HG02938 (cell line): ENCODE data around the gene KCNH8.
A peak's percentile ranks its signal among the peaks of the same experiment; 100 is the strongest.
"Not testable (repeated sequence)": the region's sequence is repeated elsewhere in the genome, so short reads cannot be mapped to it uniquely, and the experiment has no call there.

ENCODE experiments used
- ATAC-seq: cut with Tn5 transposase; IDR thresholded peaks from one replicate; pipeline ENCODE4 v1.9.1; 2021; ENCODE audit warnings: mild to moderate bottlenecking, moderate library complexity; ENCODE audit not compliant: unreplicated experiment

The KCNH8 gene

GRCh38 chr3:19147905-19148767 is at the start of gene KCNH8:
TSS of gene KCNH8 (plus strand) at chr3:19148510. CDS start at chr3:19148720, 210 bp downstream.
- ATAC-seq: no peak

DNA sequence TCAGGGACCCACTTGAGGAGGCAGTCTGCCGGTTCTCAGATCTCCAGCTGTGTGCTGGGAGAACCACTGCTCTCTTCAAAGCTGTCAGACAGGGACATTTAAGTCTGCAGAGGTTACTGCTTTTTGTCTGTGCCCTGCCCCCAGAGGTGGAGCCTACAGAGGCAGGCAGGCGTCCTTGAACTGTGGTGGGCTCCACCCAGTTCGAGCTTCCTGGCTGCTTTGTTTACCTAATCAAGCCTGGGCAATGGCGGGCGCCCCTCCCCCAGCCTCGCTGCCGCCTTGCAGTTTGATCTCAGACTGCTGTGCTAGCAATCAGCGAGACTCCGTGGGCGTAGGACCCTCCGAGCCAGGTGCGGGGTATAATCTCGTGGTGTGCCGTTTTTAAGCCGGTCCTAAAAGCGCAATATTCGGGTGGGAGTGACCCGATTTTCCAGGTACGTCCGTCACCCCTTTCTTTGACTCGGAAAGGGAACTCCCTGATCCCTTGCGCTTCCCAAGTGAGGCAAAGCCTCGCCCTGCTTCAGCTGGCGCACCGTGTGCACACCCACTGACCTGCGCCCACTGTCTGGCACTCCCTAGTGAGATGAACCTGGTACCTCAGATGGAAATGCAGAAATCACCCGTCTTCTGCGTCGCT is 45.5 kb upstream of the KCNH8 start:
- not testable (repeated sequence) for ATAC-seq

- no peak for ATAC-seq
Observed at GRCh38 chr3:19103510-19103909, 44.8 kb upstream of the KCNH8 start.

GRCh38 chr3:19104459-19104858 is 43.9 kb upstream of the KCNH8 start:
- no peak for ATAC-seq

DNA sequence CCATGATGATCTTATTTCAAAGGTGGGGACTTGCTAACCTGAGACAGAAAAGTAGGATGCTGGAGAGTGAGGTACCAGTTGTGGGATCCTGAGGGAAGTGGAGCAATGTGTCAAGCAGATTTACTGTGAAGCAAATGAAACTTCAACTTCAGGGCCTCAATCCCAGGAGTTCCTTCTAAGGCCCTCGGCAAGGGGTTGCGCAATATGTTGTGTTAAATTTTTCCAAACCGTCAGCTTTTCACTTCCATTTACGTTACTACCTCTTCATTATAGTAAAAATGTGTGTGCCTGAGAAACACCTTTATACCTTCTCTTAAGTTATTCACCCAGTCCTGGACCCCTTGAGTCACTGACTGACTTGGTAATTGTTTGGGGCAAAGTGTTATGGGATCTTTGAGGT is 42.5 kb upstream of the KCNH8 start:
- ATAC-seq: no peak

DNA sequence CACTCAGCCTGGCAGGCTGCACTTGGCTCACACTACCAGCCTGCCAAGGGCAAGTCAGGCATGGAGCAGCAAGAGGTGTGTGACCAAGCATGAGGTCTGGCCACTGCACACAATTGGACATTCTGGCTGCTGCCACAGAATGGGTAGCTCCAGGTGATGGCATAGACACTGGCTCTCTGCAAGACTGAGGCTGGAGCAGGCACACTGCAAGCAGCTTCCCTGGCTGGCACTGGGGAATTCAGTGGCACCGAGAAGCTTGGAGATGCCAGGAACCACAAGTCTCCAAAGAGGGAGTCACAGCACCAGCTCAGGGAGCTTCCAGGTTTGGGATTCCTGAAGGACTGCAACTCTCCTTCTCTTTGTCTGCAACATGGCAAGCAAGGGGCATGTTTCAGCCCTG is 42.0 kb upstream of the KCNH8 start:
- ATAC-seq: no peak

DNA sequence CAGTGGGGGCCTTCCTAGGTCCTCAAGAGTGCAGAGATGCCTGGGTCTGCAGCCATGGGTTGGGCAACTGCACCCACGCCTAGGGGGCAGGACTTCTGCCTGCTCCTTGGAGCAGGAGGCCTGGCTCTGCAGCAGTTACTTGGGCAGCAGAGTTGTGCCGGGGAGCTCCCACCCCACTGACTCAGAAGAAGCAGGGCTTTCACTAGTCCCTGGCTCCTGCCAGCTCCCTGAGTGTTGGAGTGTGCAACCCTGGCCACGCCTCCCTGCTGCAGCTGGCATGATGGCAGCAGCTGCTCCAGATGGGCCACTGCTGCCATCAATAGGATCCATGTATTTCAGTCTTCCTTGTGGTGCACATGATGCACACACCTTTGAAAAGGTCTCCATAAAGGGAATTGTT is 40.6 kb upstream of the KCNH8 start:
- no peak for ATAC-seq

DNA sequence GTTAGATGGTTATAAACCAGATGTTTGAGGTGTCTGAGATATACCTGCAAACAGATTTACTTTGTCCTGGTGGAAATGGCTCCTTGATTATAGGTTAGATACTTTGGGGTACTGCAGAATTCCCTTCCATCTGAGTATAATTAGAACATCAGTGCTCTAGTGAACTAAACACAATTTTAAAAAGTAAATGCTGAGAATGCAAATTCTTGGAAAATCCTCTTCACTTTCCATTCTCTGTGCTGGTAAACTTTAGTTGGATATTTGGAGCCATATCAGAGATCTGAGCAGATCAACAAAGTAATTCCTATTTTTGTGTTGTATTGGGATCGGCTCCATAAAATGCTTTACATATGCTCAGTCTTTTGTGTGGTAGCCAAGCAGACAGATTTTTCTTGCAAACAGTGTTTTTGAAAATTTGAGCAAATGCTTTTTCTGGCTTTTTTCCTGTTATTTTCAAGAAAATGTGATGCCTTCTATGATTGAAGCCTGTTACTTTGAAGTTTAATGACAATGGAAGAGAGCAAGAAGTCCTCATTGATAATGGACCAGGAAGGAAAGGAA is 37.9 kb upstream of the KCNH8 start:
- ATAC-seq: no peak

DNA sequence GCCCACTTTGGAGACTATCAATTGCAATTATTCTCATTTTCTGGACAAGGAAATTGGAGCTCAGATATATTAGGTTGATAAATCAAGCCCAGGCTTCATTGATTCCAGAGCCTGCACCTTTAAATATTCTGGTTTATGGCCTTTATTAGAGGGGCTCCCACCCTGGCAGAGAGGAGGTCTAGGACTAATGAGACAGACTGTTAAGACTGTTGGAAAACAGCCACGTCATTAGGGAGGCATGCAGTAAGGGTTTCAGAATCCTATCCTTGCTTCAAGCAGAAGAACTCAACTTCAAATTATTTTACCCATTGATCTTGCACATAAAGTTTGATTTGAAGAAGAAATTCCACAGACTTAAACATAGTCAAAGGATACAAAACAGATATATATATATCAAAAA is 33.8 kb upstream of the KCNH8 start:
- ATAC-seq: no peak

- ATAC-seq: no peak
Observed at GRCh38 chr3:19116239-19116638, 32.1 kb upstream of the KCNH8 start.

GRCh38 chr3:19124752-19125151 is 23.6 kb upstream of the KCNH8 start:
- no peak for ATAC-seq

GRCh38 chr3:19139863-19140262 is 8.4 kb upstream of the KCNH8 start:
- no peak for ATAC-seq

DNA sequence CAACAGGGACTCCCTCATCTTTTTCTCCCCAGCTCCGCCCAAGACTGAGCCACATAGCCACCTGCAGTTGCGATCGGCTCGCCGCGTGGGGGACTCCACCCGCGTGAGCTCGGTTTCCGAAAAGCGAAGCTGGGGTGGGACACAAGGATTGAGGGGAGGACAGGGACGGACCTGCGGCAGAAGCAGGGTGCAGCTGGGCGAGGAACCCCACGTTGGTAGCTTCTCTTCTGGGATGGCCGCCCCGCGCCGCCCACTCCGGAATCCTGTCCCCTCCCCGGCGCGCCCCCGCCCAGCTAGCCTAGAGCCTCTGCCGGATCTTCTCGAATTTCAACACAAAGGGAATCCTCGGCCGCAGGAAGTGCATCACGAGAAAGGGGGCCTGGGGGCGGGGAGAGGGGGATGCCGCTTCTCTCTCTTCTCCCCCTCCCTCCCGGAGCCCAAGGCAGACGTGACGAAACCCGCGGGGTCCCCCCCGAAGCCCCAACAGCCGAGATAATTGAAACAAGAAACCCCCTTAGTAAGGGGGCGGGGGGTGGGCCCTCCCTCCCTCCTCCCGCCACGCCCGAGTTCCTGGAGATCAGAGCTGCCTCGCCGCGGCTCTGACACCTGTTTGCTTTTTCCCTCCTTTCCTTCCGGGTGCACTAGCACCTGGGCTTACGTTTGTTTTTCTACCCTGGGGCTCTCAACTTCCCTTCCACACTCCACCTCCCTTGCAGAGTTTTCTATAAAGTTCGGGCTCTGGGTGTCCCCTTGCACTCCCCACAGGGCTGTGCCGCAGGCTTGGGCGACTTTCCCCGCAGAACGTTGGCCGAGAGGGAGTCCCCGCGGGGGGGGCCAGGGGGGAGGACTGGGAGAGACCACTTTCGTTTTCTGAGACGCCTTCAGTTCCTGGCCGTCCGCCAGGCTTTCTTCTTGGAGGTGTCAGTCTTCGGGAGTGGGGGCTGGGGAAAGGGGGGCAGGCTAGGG is 1.3 kb upstream of the KCNH8 start:
- peak; percentile 86 for ATAC-seq

GRCh38 chr3:19148768-19149091 is 420 bp downstream of the KCNH8 start:
- ATAC-seq: no peak

GRCh38 chr3:19149368-19149767 is 1.1 kb downstream of the KCNH8 start:
- no peak for ATAC-seq

DNA sequence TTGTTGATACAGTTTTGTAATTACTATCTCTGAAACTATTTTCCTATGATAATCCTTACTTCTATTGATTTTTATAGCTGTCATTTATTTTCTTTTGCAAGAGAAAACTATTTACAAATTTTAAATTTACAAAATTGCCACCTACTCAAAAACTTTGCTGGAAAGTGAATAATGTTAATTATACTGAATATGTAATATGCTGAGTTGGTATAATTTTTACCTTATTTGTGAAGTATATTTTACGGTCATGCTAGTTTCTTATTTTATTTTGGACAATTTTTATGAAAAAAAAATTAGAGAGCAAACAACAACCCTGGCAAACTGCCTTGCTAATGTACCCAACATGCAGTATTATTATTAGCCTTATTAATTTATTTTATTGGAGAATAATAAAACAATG is 2.9 kb downstream of the KCNH8 start:
- ATAC-seq: no peak

DNA sequence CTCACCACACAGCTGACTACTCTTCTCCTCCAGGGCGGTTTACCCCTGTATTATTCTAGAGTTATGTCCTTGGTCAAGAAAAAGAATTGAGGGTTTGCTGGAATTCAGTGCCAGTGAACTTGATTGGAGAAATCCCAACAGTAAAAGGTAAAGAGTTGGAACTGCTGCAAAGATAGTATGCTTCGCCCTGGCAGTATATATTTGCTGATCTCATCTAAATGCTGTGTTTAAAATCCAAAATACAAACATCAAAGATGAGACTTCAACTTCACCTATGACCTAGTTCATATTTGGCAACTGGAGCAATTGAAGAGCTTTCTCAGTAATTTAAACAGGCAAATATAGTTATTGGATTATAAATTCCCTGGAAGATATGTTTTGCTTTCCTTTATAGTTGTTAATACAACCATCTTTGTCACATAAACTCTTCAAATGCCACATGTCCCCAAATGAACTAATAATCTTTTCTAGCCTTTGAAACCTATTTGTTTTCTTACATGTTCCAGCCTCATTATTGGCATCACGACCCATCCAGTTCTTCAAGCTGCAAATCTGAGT is 6.5 kb downstream of the KCNH8 start:
- ATAC-seq: no peak

DNA sequence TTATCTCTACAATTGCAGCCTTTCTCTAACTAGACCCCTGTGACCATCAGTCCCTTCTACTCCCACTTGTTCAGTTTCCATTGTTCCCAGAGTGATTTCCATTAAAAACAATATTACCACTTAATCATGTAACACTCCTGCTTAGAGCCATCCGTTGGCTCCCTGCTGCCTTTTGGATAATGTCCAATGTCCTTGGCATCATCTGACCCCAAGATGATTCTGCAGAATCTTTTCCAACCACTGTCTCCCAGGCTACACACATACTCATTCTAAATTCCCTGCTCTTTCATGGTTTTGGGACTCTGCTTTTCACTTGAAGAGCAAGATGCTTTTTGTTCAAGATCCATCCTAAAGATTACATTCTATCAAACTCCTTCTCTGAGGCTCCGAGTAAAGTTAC is 7.1 kb downstream of the KCNH8 start:
- no peak for ATAC-seq

GRCh38 chr3:19159966-19160635 is 11.8 kb downstream of the KCNH8 start:
- no peak for ATAC-seq

DNA sequence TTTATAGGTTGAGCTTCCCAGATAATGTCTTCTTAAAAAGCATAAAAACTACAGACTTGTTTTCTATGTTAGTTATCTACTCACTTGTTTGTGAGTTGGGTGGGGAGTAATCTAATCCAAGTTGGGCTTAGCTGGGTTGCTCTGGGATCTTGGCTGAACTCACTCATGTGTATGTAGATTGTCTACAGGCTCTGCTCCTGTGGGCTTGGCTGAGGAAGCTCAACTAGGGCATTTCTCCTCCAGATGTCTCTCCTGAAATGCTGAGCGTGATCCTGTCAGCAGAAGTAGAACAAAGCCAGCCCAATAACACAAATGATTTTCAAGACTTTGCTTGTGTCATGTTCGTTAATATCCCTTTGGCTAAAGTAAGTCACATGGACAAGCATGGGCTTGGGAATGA is 17.3 kb downstream of the KCNH8 start:
- ATAC-seq: no peak
